Kidney capillary endothelial cell (primary cell): ENCODE results near the gene TRDMT1.

Experiments
- DNase-seq: peaks from one replicate; pipeline ENCODE4 v3.0.0-alpha.2; 2018; ENCODE audit warnings: low spot score

TRDMT1 gene

GRCh38 chr10:17098012-17098411 is 103.5 kb downstream of the TRDMT1 start:
- no peak for DNase-seq
